Measurements from ENCODE around the gene NIPBL.
A peak's percentile ranks its signal among the peaks of the same experiment; 100 is the strongest.

The NIPBL gene

DNA sequence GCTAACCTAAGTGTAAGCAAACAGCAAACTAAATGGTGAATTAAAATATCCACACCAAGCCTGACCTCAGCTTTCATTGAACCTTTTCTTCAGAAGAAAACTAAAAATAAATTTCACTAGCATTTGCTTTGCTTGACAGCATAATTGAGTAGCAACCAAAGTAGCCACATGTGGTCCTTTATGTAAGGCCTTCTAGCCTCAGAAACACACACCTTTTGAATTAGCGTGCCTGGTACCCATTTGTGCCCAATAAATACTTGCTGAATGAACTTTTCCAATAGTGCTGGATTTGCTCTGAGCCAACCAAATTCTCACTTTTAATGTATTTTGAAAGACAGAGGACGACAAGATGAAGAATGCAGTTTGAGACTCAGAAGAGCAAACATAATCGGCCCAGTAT lies 2.1 kb upstream of the NIPBL start:
- no peaks in the 10 kb centered on the region for H3K9me3 ChIP-seq (ENCODE audit: low read length)
- H3F3A ChIP-seq (ENCODE audit: insufficient read depth, low read length): no peaks in the 10 kb centered on the region
- peak overlapping the region; percentile 93 for H3K9ac ChIP-seq (ENCODE audit: low read length)
- H3K27me3 ChIP-seq (ENCODE audit: insufficient read depth, low read length): no peaks in the 10 kb centered on the region
- peaks cover 60% of the 10 kb centered on the region for H3K4me1 ChIP-seq (ENCODE audit: insufficient read depth, low read length, severe bottlenecking)
- H3K79me2 ChIP-seq (ENCODE audit: insufficient read depth, low read length): peaks cover 74% of the 10 kb centered on the region
- H3K4me3 ChIP-seq (ENCODE audit: low read depth, low read length, poor library complexity, severe bottlenecking): peak overlapping the region; percentile 90
- peak overlapping the region; percentile 87 for H3K4me2 ChIP-seq (ENCODE audit: low read length)
- H3K36me3 ChIP-seq (ENCODE audit: insufficient read depth, low read length): no peaks in the 10 kb centered on the region
- H3K9me2 ChIP-seq (ENCODE audit: low read depth, low read length): no peaks in the 10 kb centered on the region
- H4K20me1 ChIP-seq (ENCODE audit: insufficient read depth, low read length): peaks cover 1% of the 10 kb centered on the region; the same call in 1 of the 2 replicates
- H2AFZ ChIP-seq (ENCODE audit: low read length): no peak overlapping the region
- no peak overlapping the region for H3K27ac ChIP-seq (ENCODE audit: low read depth, low read length, poor library complexity, severe bottlenecking)
- TF ChIP-seq, protein P1, sequence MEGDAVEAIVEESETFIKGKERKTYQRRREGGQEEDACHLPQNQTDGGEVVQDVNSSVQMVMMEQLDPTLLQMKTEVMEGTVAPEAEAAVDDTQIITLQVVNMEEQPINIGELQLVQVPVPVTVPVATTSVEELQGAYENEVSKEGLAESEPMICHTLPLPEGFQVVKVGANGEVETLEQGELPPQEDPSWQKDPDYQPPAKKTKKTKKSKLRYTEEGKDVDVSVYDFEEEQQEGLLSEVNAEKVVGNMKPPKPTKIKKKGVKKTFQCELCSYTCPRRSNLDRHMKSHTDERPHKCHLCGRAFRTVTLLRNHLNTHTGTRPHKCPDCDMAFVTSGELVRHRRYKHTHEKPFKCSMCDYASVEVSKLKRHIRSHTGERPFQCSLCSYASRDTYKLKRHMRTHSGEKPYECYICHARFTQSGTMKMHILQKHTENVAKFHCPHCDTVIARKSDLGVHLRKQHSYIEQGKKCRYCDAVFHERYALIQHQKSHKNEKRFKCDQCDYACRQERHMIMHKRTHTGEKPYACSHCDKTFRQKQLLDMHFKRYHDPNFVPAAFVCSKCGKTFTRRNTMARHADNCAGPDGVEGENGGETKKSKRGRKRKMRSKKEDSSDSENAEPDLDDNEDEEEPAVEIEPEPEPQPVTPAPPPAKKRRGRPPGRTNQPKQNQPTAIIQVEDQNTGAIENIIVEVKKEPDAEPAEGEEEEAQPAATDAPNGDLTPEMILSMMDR (IDR thresholded peaks at IDR 0.05; ENCODE audit: low read length): no peak
- TF ChIP-seq EZH2 (IDR thresholded peaks at IDR 0.05; ENCODE audit: borderline replicate concordance, low read length): no peak

DNA sequence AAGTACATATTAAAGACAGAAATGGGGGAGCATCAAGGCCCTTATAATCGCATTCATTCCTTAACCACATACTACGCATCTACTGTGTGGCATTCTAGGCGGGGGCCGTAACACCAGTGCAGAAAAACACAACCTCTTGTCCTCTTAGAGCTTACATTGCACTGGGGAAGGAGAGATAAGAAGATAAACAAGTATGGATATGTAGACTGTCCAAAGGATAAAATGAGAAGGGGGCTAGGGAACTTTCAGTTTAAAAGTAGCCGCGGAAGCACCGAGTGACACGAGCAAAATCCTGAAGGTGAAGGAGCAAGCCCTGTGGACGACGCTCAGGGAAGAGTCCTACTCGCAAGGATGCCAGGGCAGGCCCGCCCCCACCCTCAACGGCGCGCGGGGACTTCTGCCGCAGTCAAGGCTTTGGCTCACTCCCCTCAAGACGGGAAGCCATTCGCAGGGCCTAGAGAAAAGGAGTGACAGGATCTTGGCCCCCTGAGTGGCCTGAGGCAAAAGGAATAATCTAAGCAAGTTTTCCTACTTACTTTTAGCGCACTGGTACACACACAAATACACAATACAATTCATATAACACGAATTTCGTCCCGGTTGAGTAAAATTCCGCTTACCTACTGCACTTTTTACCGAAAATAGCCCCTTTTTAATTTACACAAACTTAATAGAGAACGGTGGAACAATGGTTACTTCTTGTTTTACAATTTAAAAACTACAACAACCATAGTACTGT lies 1.3 kb upstream of the NIPBL start:
- Histone ChIP-seq H3K36me3 (ENCODE audit: insufficient read depth, low read length) (no peaks in the 10 kb centered on the region), H2AFZ (ENCODE audit: low read length) (no peak overlapping the region), H3F3A (ENCODE audit: insufficient read depth, low read length) (no peaks in the 10 kb centered on the region), H4K20me1 (ENCODE audit: insufficient read depth, low read length) (peaks cover 8% of the 10 kb centered on the region), H3K4me2 (ENCODE audit: low read length) (peak overlapping the region; percentile 87), H3K9me3 (ENCODE audit: low read length) (no peaks in the 10 kb centered on the region), H3K27ac (ENCODE audit: low read depth, low read length, poor library complexity, severe bottlenecking) (peak overlapping the region; percentile 85), H3K27me3 (ENCODE audit: insufficient read depth, low read length) (no peaks in the 10 kb centered on the region), H3K9me2 (ENCODE audit: low read depth, low read length) (no peaks in the 10 kb centered on the region), H3K4me3 (ENCODE audit: low read depth, low read length, poor library complexity, severe bottlenecking) (peak overlapping the region; percentile 90), H3K4me1 (ENCODE audit: insufficient read depth, low read length, severe bottlenecking) (peaks cover 66% of the 10 kb centered on the region), H3K9ac (ENCODE audit: low read length) (peak overlapping the region; percentile 93), H3K79me2 (ENCODE audit: insufficient read depth, low read length) (peaks cover 82% of the 10 kb centered on the region)
- TF ChIP-seq, protein P1 (IDR thresholded peaks at IDR 0.05; ENCODE audit: low read length): no peak
- no peak for TF ChIP-seq EZH2 (IDR thresholded peaks at IDR 0.05; ENCODE audit: borderline replicate concordance, low read length)

DNA sequence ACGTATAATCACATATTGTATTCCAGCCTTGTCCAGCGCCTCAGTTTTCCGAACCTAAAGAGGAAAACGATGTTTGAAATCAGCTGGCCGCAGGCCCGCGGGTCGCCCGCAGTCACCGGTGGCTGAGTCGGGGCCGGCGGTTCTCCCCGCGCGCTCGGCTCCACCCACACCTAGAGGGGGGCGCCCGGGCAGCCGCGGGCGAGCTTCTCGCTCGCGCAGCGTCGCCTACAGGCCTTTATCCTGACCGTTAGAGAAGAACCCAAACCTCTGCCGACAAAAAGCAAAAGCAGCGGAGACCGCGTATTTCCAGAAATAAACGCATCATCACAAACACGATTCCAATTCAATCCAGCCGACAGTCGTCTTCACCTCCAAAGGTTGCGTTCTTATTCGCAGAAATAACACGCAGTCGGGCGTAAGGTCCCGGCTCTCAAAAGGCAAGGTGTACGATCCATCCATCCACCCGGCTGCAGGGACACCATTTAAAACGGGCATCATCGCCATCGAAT lies 725 bp upstream of the NIPBL start:
- peaks cover 68% of the 10 kb centered on the region for H3K4me1 ChIP-seq (ENCODE audit: insufficient read depth, low read length, severe bottlenecking)
- no peaks in the 10 kb centered on the region for H3K9me3 ChIP-seq (ENCODE audit: low read length)
- TF ChIP-seq, protein P1 (IDR thresholded peaks at IDR 0.05; ENCODE audit: low read length): peak; percentile 57
- TF ChIP-seq EZH2 (IDR thresholded peaks at IDR 0.05; ENCODE audit: borderline replicate concordance, low read length): no peak
- peak overlapping the region; percentile 85 for H3K27ac ChIP-seq (ENCODE audit: low read depth, low read length, poor library complexity, severe bottlenecking)
- H3K4me2 ChIP-seq (ENCODE audit: low read length): peak overlapping the region; percentile 87
- H3K79me2 ChIP-seq (ENCODE audit: insufficient read depth, low read length): peaks cover 88% of the 10 kb centered on the region
- no peaks in the 10 kb centered on the region for H3K36me3 ChIP-seq (ENCODE audit: insufficient read depth, low read length)
- H3F3A ChIP-seq (ENCODE audit: insufficient read depth, low read length): no peaks in the 10 kb centered on the region
- H4K20me1 ChIP-seq (ENCODE audit: insufficient read depth, low read length): peaks cover 8% of the 10 kb centered on the region
- H3K4me3 ChIP-seq (ENCODE audit: low read depth, low read length, poor library complexity, severe bottlenecking): peak overlapping the region; percentile 90
- H3K27me3 ChIP-seq (ENCODE audit: insufficient read depth, low read length): no peaks in the 10 kb centered on the region
- H3K9me2 ChIP-seq (ENCODE audit: low read depth, low read length): no peaks in the 10 kb centered on the region
- peak overlapping the region; percentile 28; the same call in 1 of the 2 replicates for H2AFZ ChIP-seq (ENCODE audit: low read length)
- peak overlapping the region; percentile 93 for H3K9ac ChIP-seq (ENCODE audit: low read length)
